GM12878 (cell line): ENCODE data around the gene BCL2L13. TPM values are rescaled to one million over a fixed set of nuclear protein-coding genes. Genes with fewer than 3 reads are reported as not detected.
A peak's percentile ranks its signal among the peaks of the same experiment; 100 is the strongest.

Experiments used
- ATAC-seq: fragments of 200-7000 bp; cut with Tn5 transposase; 3 replicates; pipeline ENCODE4 v1.9.1; 2020; ENCODE audit warnings: mild to moderate bottlenecking, moderate library complexity
- BruUV-seq: library from RNA; stranded (reverse); fragments of 400-500 nt; replicated peaks from 2 replicates; lab custom pipeline; 2021; lab: Mats Ljungman, UMichigan
- CTCF ChIA-PET: fragments of 300-600 bp; sonication (Branson Sonifier 250); formaldehyde crosslinking; extraction: SDS; loops from one replicate; lab custom pipeline; 2021; ENCODE audit warnings: inconsistent platforms; lab: Yijun Ruan, JAX
- POLR2A ChIA-PET: fragments of 350-600 bp; formaldehyde crosslinking; extraction: SDS; loops from one replicate; lab custom pipeline; 2021; ENCODE audit warnings: inconsistent platforms; lab: Charles Lee
- RAD21 ChIA-PET: fragments of 300-600 bp; sonication (Branson Sonifier 250); formaldehyde crosslinking; loops from one replicate; lab custom pipeline; 2023; ENCODE audit warnings: antibody characterized with exemption; ENCODE audit not compliant: unreplicated experiment; lab: Charles Lee
- SMC1A ChIA-PET: fragments of 300-600 bp; sonication (Branson Sonifier 250); formaldehyde crosslinking; loops from one replicate; lab custom pipeline; 2023; ENCODE audit not compliant: unreplicated experiment, uncharacterized antibody; lab: Charles Lee
- DNase-seq: peaks from one replicate; pipeline ENCODE4 v3.0.0-alpha.2; 2011; ENCODE audit warnings: low read depth, low spot score
- FAIRE-seq: peaks from 3 replicates; lab custom pipeline; 2011; peaks lifted over from hg19 to GRCh38; lab: Jason Lieb, UNC
- H2AFZ ChIP-seq: 2 replicates; pipeline ENCODE4 v1.6.0; 2011; ENCODE audit warnings: low read depth, low read length, control low read depth; ENCODE audit not compliant: control insufficient read depth
- H3K27ac ChIP-seq: 2 replicates; pipeline ENCODE4 v1.5.1; 2011; ENCODE audit warnings: control low read depth; ENCODE audit not compliant: control insufficient read depth, insufficient read depth
- H3K27me3 ChIP-seq, 2 experiments: replicated peaks in 1 of 2; 2 replicates each; pipeline versions ENCODE4 v1.6.0 to v1.6.1; 2011; ENCODE audit warnings: low read length in 1 of 2; ENCODE audit not compliant: control insufficient read depth in 2 of 2, insufficient read depth in 2 of 2
- H3K36me3 ChIP-seq, 2 experiments: 2 replicates each; pipeline ENCODE4 v1.5.1; 2011; ENCODE audit warnings: low read length in 1 of 2; ENCODE audit not compliant: control insufficient read depth in 2 of 2, insufficient read depth in 2 of 2
- H3K4me1 ChIP-seq: 2 replicates; pipeline ENCODE4 v1.6.1; 2011; ENCODE audit warnings: mild to moderate bottlenecking, low read length, moderate library complexity, mixed read lengths; ENCODE audit not compliant: control insufficient read depth, insufficient read depth
- H3K4me2 ChIP-seq: 2 replicates; pipeline ENCODE4 v1.6.0; 2011; ENCODE audit warnings: control low read depth; ENCODE audit not compliant: control insufficient read depth, insufficient read depth
- H3K4me3 ChIP-seq: fragments of 200-600 bp; sonication (generic); 2 replicates; pipeline ENCODE4 v1.5.1; 2016
- H3K79me2 ChIP-seq: 2 replicates; pipeline ENCODE4 v1.6.0; 2011; ENCODE audit warnings: low read length; ENCODE audit not compliant: control insufficient read depth, insufficient read depth
- H3K9ac ChIP-seq: 2 replicates; pipeline ENCODE4 v1.8.0; 2011; ENCODE audit warnings: low read length, control low read depth, mixed read lengths; ENCODE audit not compliant: control insufficient read depth, insufficient read depth
- H3K9me3 ChIP-seq: replicated peaks from 3 replicates; pipeline ENCODE4 v1.5.1; 2011; ENCODE audit warnings: mild to moderate bottlenecking, low read length; ENCODE audit not compliant: control insufficient read depth, insufficient read depth
- H4K20me1 ChIP-seq: 2 replicates; pipeline ENCODE4 v1.6.0; 2011; ENCODE audit not compliant: control insufficient read depth, insufficient read depth
- BCLAF1 ChIP-seq: fragments of 450-650 bp; IDR thresholded peaks from 2 replicates; pipeline ENCODE4 v1.6.1; 2017; ENCODE audit warnings: antibody characterized with exemption, mild to moderate bottlenecking, moderate library complexity
- CREM ChIP-seq: IDR thresholded peaks from 2 replicates; pipeline ENCODE4 v1.6.1; 2014; ENCODE audit warnings: antibody characterized with exemption, low read depth
- E4F1 ChIP-seq: fragments of 450-650 bp; IDR thresholded peaks from 2 replicates; pipeline ENCODE4 v1.6.1; 2018; ENCODE audit warnings: borderline replicate concordance, mild to moderate bottlenecking; ENCODE audit not compliant: partially characterized antibody
- GATAD2B ChIP-seq: fragments of 450-650 bp; conservative IDR thresholded peaks from 2 replicates; pipeline ENCODE4 v1.6.1; 2017; ENCODE audit warnings: low read depth, mild to moderate bottlenecking, moderate library complexity
- JUNB ChIP-seq: IDR thresholded peaks from 2 replicates; pipeline ENCODE4 v1.6.1; 2016; ENCODE audit warnings: antibody characterized with exemption, mild to moderate bottlenecking
- SPI1 ChIP-seq: IDR thresholded peaks from 2 replicates; pipeline ENCODE4 v1.6.1; 2011; ENCODE audit warnings: low read depth, mild to moderate bottlenecking, low read length, moderate library complexity, borderline replicate concordance; ENCODE audit not compliant: insufficient read depth
- ZNF384 ChIP-seq: IDR thresholded peaks from 2 replicates; pipeline ENCODE4 v1.6.1; 2012; ENCODE audit warnings: low read depth, mild to moderate bottlenecking, low read length, improper control_type of control experiment, borderline replicate concordance
- WGBS: methylation state at CpG from one replicate; pipeline ENCODE4 v1.1.6; 2016; ENCODE audit warnings: low lambda C conversion rate; ENCODE audit not compliant: insufficient replicate concordance, insufficient coverage; ENCODE audit errors: missing lambda C conversion rate; 5-methylcytosine and 5-hydroxymethylcytosine counted together
- in situ Hi-C: fragments of 300-500 bp; cut with MboI; formaldehyde crosslinking; loops from 9 replicates; pipeline ENCODE4 v1.14.3; 2018; ENCODE audit warnings: mixed read lengths
- intact Hi-C: fragments of 100-400 bp; cut with micrococcal nuclease; formaldehyde crosslinking; loops from one replicate; pipeline ENCODE4 v1.14.2; 2022; ENCODE audit not compliant: unreplicated experiment
- polyA plus RNA-seq, 11 experiments: library from polyadenylated mRNA; depleted of rRNA in 4 of 11; unstranded in 6 of 11; stranded (reverse) in 5 of 11; fragments of >200 nt; fragmentation: Nextera tagmentation in 4 of 11; fragmentation: Illumina TruSeq in 1 of 11; extraction: Ambion mirVana in 4 of 11; extraction: Trizol in 1 of 11; gene quantifications; 1 replicate in 1 of 11; 2 replicates in 10 of 11; pipeline versions ENCODE4 v1.2.1 to v1.2.3, GENCODE V29; 2011 to 2016; ENCODE audit warnings: inconsistent platforms in 2 of 11, missing spikeins in 2 of 11, low read depth in 1 of 11
- total RNA-seq, 4 experiments: library from RNA; depleted of rRNA in 3 of 4; stranded (reverse); fragments of >200 nt in 3 of 4; fragmentation: Illumina TruSeq in 1 of 4; extraction: Trizol in 1 of 4; gene quantifications; 2 replicates each; pipeline versions ENCODE4 v1.2.1 to v1.2.3, GENCODE V29; 2013 to 2021
- TF ChIP-seq, protein P1 (sequence below): IDR thresholded peaks from 2 replicates; pipeline ENCODE4 v1.6.1; 2012; ENCODE audit warnings: low read length, inconsistent platforms

The BCL2L13 gene
- total and polyA plus RNA-seq, 10 of the 15 experiments (the other 5 are each of a cell fraction or from before 2014, with no cell fraction given): 18.6 to 30.6 (median 28.2) TPM

- no peak for TF ChIP-seq SPI1
- TF ChIP-seq ZNF384: no peak
- no peak for TF ChIP-seq GATAD2B
- no peak for TF ChIP-seq E4F1
Observed at GRCh38 chr22:17726928-17727897, 88.7 kb downstream of the BCL2L13 start (continued).

DNA sequence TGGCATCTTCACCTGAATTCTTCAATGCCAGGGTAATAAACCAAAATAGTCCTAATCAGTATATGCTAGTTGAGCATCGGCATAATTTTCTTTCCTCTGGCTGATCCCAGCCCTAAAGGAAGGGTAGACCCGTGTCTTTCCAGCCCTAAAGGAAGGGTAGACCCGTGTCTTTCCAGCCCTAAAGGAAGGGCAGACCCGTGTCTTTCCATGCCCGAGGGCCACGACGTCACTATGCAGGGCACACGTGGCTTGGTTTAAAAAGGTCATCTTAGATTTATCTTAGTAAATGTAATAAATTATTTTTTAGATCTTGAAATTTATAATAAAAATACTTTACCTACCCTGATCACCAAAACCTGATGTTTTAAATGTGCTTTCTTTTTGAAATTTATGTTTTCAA lies 90.2 kb downstream of the BCL2L13 start:
- in situ Hi-C loops: no loop called here
- Histone ChIP-seq H3K4me1 (no peaks in the 10 kb centered on the region), H3K36me3 (peaks cover 8 to 17% of the 10 kb centered on the region in 2 experiments), H2AFZ (no peak overlapping the region), H4K20me1 (no peaks in the 10 kb centered on the region; the same call in none of the 2 replicates), H3K79me2 (no peaks in the 10 kb centered on the region), H3K4me3 (no peak overlapping the region), H3K4me2 (no peak overlapping the region), H3K9me3 (no peaks in the 10 kb centered on the region), H3K9ac (no peak overlapping the region), H3K27me3 (no peaks in the 10 kb centered on the region), H3K27ac (no peak overlapping the region)
- no peak for DNase-seq
- RAD21 ChIA-PET: no interaction called here
- POLR2A ChIA-PET: no interaction called here
- no peak for ATAC-seq
- TF ChIP-seq JUNB: no peak
- TF ChIP-seq CREM: no peak
- TF ChIP-seq, protein P1, sequence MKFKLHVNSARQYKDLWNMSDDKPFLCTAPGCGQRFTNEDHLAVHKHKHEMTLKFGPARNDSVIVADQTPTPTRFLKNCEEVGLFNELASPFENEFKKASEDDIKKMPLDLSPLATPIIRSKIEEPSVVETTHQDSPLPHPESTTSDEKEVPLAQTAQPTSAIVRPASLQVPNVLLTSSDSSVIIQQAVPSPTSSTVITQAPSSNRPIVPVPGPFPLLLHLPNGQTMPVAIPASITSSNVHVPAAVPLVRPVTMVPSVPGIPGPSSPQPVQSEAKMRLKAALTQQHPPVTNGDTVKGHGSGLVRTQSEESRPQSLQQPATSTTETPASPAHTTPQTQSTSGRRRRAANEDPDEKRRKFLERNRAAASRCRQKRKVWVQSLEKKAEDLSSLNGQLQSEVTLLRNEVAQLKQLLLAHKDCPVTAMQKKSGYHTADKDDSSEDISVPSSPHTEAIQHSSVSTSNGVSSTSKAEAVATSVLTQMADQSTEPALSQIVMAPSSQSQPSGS: no peak
- no peak for TF ChIP-seq BCLAF1
- intact Hi-C loops: loop anchor here (5.0 kb wide), 1 partner anchor 171 kb away; no protein-coding TSS in a partner anchor
- SMC1A ChIA-PET: no interaction called here
- CTCF ChIA-PET: interaction anchor here (2.0 kb wide), 1 partner anchor 13 kb away, joined by 6 read pairs; no protein-coding TSS in a partner anchor
- WGBS: 78% methylated on average over 8 of the region's 8 CpGs
- no peak for FAIRE-seq
- BruUV-seq: TSS peak; percentile 45
